MM.1S (cell line): ENCODE results near the gene JAK2.
"Not testable (repeated sequence)": the region's sequence is repeated elsewhere in the genome, so short reads cannot be mapped to it uniquely, and the experiment has no call there.

Experiments
- DNase-seq: peaks from one replicate; pipeline ENCODE4 v3.0.0-alpha.2; 2015
- H2AFZ ChIP-seq: fragments of 300-600 bp; sonication (generic); 2 replicates; pipeline ENCODE4 v1.6.0; 2016; ENCODE audit warnings: antibody characterized with exemption, low read length
- H3F3A ChIP-seq: fragments of 300-600 bp; sonication (generic); 2 replicates; pipeline ENCODE4 v1.6.1; 2016; ENCODE audit warnings: mild to moderate bottlenecking, antibody characterized with exemption, low read length, moderate library complexity, mixed read lengths; ENCODE audit not compliant: insufficient read depth
- H3K27ac ChIP-seq: fragments of 300-600 bp; sonication (generic); 2 replicates; pipeline ENCODE4 v1.5.1; 2016; ENCODE audit warnings: mild to moderate bottlenecking, low read length
- H3K27me3 ChIP-seq: fragments of 300-600 bp; sonication (generic); replicated peaks from 2 replicates; pipeline ENCODE4 v1.6.0; 2016; ENCODE audit warnings: low read length; ENCODE audit not compliant: insufficient read depth
- H3K36me3 ChIP-seq: fragments of 300-600 bp; sonication (generic); replicated peaks from 2 replicates; pipeline ENCODE4 v1.6.1; 2016; ENCODE audit warnings: mild to moderate bottlenecking, low read length, mixed read lengths; ENCODE audit not compliant: insufficient read depth
- H3K4me1 ChIP-seq: fragments of 300-600 bp; sonication (generic); 2 replicates; pipeline ENCODE4 v1.6.1; 2016; ENCODE audit warnings: low read length, mixed read lengths
- H3K4me2 ChIP-seq: fragments of 300-600 bp; sonication (generic); 2 replicates; pipeline ENCODE4 v1.6.0; 2016; ENCODE audit warnings: low read depth, low read length
- H3K4me3 ChIP-seq: fragments of 300-600 bp; sonication (generic); 2 replicates; pipeline ENCODE4 v1.5.1; 2016; ENCODE audit warnings: low read length, mixed read lengths
- H3K79me2 ChIP-seq: fragments of 300-600 bp; sonication (generic); 2 replicates; pipeline ENCODE4 v1.6.1; 2016; ENCODE audit warnings: mixed run types, low read length, mixed read lengths
- H3K9ac ChIP-seq: fragments of 300-600 bp; sonication (generic); 2 replicates; pipeline ENCODE4 v1.6.1; 2016; ENCODE audit warnings: low read length, mixed read lengths
- H3K9me2 ChIP-seq: fragments of 300-600 bp; sonication (generic); replicated peaks from 2 replicates; pipeline ENCODE4 v1.6.1; 2016; ENCODE audit warnings: mild to moderate bottlenecking, low read length, mixed read lengths; ENCODE audit not compliant: insufficient read depth
- H3K9me3 ChIP-seq: fragments of 300-600 bp; sonication (generic); replicated peaks from 2 replicates; pipeline ENCODE4 v1.6.1; 2016; ENCODE audit warnings: mild to moderate bottlenecking, low read length, mixed read lengths; ENCODE audit not compliant: insufficient read depth
- H4K20me1 ChIP-seq: fragments of 300-600 bp; sonication (generic); 2 replicates; pipeline ENCODE4 v1.6.1; 2016; ENCODE audit warnings: mild to moderate bottlenecking, low read length, moderate library complexity, mixed read lengths; ENCODE audit not compliant: insufficient read depth
- CTCF ChIP-seq: fragments of 300-600 bp; sonication (generic); IDR thresholded peaks from 2 replicates; pipeline ENCODE4 v1.5.1; 2016; ENCODE audit warnings: antibody characterized with exemption, low read length, mixed read lengths
- EZH2 ChIP-seq: fragments of 300-600 bp; sonication (generic); optimal IDR thresholded peaks from 2 replicates; pipeline ENCODE3; 2017; ENCODE audit warnings: low read depth, mild to moderate bottlenecking, antibody characterized with exemption, low read length, mixed read lengths
- EZH2phosphoT487 ChIP-seq: fragments of 300-600 bp; sonication (generic); IDR thresholded peaks from 2 replicates; pipeline ENCODE4 v1.6.1; 2018; ENCODE audit warnings: antibody characterized with exemption, low read length

Gene JAK2

DNA sequence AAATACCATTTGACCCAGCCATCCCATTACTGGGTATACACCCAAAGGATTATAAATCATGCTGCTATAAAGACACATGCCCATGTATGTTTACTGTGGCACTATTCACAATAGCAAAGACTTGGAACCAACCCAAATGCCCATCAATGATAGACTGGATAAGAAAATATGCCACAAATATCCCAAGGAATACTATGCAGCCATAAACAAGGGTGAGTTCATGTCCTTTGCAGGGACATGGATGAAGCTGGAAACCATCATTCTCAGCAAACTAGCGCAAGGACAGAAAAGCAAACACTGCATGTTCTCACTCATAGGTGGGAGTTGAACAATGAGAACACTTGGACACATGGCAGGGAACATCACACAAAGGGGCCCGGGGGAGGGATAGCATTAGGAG, 121.4 kb downstream of the JAK2 start:
- H3K79me2 ChIP-seq, DNase-seq, H3K36me3 ChIP-seq, H4K20me1 ChIP-seq, H3K4me3 ChIP-seq, H3K27ac ChIP-seq, H3K27me3 ChIP-seq, H3K4me2 ChIP-seq, H3K9ac ChIP-seq, H2AFZ ChIP-seq, H3F3A ChIP-seq, H3K9me3 ChIP-seq, H3K4me1 ChIP-seq, H3K9me2 ChIP-seq: not testable (repeated sequence)

GRCh38 chr9:5110867-5111681, 126.0 kb downstream of the JAK2 start:
- TF ChIP-seq EZH2 (no peak), EZH2phosphoT487 (no peak), CTCF (no peak)
- H3K27ac ChIP-seq = no peak overlapping the region

GRCh38 chr9:5111696-5112095, 126.6 kb downstream of the JAK2 start:
- Histone ChIP-seq H3K4me2 (no peak overlapping the region), H3K27me3 (no peaks in the 10 kb centered on the region), H2AFZ (no peak overlapping the region), H3K79me2 (no peaks in the 10 kb centered on the region), H3K4me3 (no peak overlapping the region), H3F3A (no peaks in the 10 kb centered on the region), H4K20me1 (no peaks in the 10 kb centered on the region), H3K9ac (no peak overlapping the region), H3K9me2 (no peaks in the 10 kb centered on the region), H3K36me3 (no peaks in the 10 kb centered on the region), H3K27ac (no peak overlapping the region), H3K4me1 (no peaks in the 10 kb centered on the region), H3K9me3 (no peaks in the 10 kb centered on the region)
- DNase-seq = no peak
- no peak for TF ChIP-seq EZH2phosphoT487
- TF ChIP-seq EZH2 = no peak
- TF ChIP-seq CTCF = no peak

More at GRCh38 chr9:5110867-5111681, 126.0 kb downstream of the JAK2 start:
- no peaks in the 10 kb centered on the region for H3K79me2 ChIP-seq
- no peak overlapping the region for H3K4me2 ChIP-seq
- no peaks in the 10 kb centered on the region for H3K27me3 ChIP-seq
- no peaks in the 10 kb centered on the region for H3K9me3 ChIP-seq
- DNase-seq = no peak
- no peaks in the 10 kb centered on the region for H3K4me1 ChIP-seq
- no peaks in the 10 kb centered on the region for H3K36me3 ChIP-seq
- no peak overlapping the region for H2AFZ ChIP-seq
- no peaks in the 10 kb centered on the region for H3K9me2 ChIP-seq
- H3F3A ChIP-seq = no peaks in the 10 kb centered on the region
- no peaks in the 10 kb centered on the region for H4K20me1 ChIP-seq
- H3K4me3 ChIP-seq = no peak overlapping the region
- H3K9ac ChIP-seq = no peak overlapping the region

DNA sequence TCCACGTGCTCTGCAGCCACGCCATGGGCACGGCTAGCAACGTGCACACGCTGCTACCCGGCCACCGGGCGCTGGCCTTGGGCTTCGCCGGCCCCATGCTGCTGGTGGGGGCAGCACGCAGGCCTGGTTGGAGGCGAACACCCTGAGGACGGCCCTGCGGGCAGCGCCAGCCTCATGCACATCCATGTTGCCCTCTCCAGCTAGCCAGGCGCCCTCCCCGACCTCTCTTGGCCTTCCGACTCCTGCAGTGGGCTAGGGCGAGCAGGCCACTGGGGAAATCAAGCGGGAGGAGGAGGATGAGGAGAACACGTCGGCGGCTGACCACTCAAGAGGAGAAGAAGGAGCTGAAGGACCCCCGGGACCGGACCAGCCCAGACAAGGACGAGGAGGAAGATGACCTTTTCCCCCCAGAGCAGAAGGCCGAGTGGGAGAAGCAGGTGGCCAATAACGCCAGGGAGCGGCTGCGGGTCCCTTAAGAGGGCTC, 127.1 kb downstream of the JAK2 start:
- Histone ChIP-seq H3K27me3 (no peaks in the 10 kb centered on the region), H3K27ac (no peak overlapping the region), H2AFZ (no peak overlapping the region), H3K36me3 (no peaks in the 10 kb centered on the region), H3K9ac (no peak overlapping the region), H3K9me2 (no peaks in the 10 kb centered on the region), H3F3A (no peaks in the 10 kb centered on the region), H3K4me1 (no peaks in the 10 kb centered on the region), H3K4me2 (no peak overlapping the region), H4K20me1 (no peaks in the 10 kb centered on the region), H3K4me3 (no peak overlapping the region), H3K9me3 (no peaks in the 10 kb centered on the region), H3K79me2 (no peaks in the 10 kb centered on the region)
- no peak for DNase-seq
- TF ChIP-seq CTCF (no peak), EZH2 (no peak), EZH2phosphoT487 (no peak)
